ENCODE results near the gene RAB12.

DNA sequence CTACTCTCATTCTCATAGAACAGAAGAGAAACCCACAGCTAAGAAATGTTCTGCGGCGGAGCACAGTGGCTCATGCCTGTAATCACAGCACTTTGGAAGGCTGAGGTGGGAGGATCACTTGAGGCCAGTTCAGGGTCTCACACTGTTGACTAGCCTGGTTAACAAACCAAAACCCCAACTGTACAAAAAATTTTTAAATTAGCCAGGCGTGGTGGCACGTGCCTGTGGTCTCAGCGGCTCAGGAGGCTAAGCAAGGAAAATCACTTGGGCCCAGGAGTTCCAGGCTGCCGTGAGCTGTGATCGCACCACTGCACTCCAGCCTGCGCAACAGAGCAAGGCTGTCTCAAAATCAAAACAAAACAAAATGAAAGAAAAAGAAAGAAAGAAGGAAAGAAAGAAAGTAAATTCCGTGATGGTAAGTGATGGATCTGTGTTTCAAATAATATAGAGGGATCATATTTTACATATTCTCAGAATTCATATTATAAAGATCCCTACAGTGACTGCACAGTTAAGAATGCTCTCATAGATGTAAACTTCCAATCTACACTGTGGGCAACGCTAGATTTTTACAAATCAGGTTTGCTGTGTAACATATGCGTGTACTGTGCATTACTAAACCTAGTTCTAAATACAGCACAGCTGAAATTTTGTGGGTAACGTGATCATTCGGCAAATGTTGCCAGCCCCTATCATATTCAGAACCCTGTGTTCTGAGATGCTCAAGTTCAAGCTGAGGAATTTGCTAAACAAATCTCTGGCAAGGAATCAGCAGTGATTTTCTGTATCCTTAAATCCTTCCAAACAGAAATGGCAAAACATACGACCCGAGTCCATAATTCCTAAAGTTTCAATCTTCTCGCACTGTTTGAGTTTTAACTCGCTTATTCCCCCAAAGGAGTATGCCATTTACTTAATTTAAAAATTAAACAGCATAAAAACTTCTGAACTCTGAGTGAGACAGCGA lies 1.2 kb upstream of the RAB12 start:
- TF ChIP-seq POLR2AphosphoS5 (IDR thresholded peaks at IDR 0.05; ENCODE audit: low read depth, low read length) (no peak), TAF1 (IDR thresholded peaks at IDR 0.05; ENCODE audit: borderline replicate concordance, insufficient read depth, low read length) (no peak), FOXP2 (optimal IDR thresholded peaks at IDR 0.05; ENCODE audit: borderline replicate concordance, extremely low read depth, extremely low read length, insufficient read depth) (no peak), SIN3A (IDR thresholded peaks at IDR 0.05; ENCODE audit: borderline replicate concordance, insufficient read depth, low read length) (no peak)
- TF ChIP-seq, protein P1, sequence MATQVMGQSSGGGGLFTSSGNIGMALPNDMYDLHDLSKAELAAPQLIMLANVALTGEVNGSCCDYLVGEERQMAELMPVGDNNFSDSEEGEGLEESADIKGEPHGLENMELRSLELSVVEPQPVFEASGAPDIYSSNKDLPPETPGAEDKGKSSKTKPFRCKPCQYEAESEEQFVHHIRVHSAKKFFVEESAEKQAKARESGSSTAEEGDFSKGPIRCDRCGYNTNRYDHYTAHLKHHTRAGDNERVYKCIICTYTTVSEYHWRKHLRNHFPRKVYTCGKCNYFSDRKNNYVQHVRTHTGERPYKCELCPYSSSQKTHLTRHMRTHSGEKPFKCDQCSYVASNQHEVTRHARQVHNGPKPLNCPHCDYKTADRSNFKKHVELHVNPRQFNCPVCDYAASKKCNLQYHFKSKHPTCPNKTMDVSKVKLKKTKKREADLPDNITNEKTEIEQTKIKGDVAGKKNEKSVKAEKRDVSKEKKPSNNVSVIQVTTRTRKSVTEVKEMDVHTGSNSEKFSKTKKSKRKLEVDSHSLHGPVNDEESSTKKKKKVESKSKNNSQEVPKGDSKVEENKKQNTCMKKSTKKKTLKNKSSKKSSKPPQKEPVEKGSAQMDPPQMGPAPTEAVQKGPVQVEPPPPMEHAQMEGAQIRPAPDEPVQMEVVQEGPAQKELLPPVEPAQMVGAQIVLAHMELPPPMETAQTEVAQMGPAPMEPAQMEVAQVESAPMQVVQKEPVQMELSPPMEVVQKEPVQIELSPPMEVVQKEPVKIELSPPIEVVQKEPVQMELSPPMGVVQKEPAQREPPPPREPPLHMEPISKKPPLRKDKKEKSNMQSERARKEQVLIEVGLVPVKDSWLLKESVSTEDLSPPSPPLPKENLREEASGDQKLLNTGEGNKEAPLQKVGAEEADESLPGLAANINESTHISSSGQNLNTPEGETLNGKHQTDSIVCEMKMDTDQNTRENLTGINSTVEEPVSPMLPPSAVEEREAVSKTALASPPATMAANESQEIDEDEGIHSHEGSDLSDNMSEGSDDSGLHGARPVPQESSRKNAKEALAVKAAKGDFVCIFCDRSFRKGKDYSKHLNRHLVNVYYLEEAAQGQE (IDR thresholded peaks at IDR 0.05; ENCODE audit: insufficient read depth in 1 of 2, low read depth in 2 of 2, low read length in 2 of 2): no peak

Data from PFSK-1 (cell line).